Measurements from ENCODE around the gene MGAT1. TPM values are rescaled to one million over a fixed set of nuclear protein-coding genes. Genes with fewer than 3 reads are reported as not detected.
"Not testable (repeated sequence)": the region's sequence is repeated elsewhere in the genome, so short reads cannot be mapped to it uniquely, and the experiment has no call there.

Gene MGAT1
- total and polyA plus RNA-seq, 8 donors, result 52.8 to 656 (median 66.4) TPM

- H3K9me3 ChIP-seq, result peaks cover 0 to 7% (median 0%) of the 10 kb centered on the region in 4 donors
- intact Hi-C loops (cut with DNase I; ENCODE audit: low total_unique reads), result no loop called here
- H3K4me1 ChIP-seq, result peaks cover 23 to 43% (median 35%) of the 10 kb centered on the region in 4 donors
- WGBS, 5 donors, result 2 to 3% (median 3%) methylated on average over 67 to 80 of the region's 80 CpGs
- peak; percentile 89 to 94 for DNase-seq
- peaks cover 5 to 30% (median 25%) of the 10 kb centered on the region in 4 donors for H3K36me3 ChIP-seq
- TF ChIP-seq POLR2A (IDR thresholded peaks at IDR 0.05) (peak in 1 of 4 donors; percentile 58), EP300 (IDR thresholded peaks at IDR 0.05) (no peak), CTCF (IDR thresholded peaks at IDR 0.05) (peak in 2 of 7 experiments; percentile 28 to 39), POLR2AphosphoS5 (IDR thresholded peaks at IDR 0.05) (peak; percentile 65 to 88 (median 87))
- H3K4me3 ChIP-seq, result peak overlapping the region; percentile 66 to 92 (median 82)
- H3K27ac ChIP-seq, result peak overlapping the region; percentile 98 to 100 (median 99)
- H3K27me3 ChIP-seq, result no peaks in the 10 kb centered on the region
Measured at GRCh38 chr5:180831139-180832093, 28.8 kb upstream of the MGAT1 start.

- H3K4me3 ChIP-seq, result peak overlapping the region; percentile 66 to 92 (median 82)
- H3K36me3 ChIP-seq, result peaks cover 5 to 20% (median 15%) of the 10 kb centered on the region in 4 donors
- peak; percentile 74 to 81 for DNase-seq
- H3K27ac ChIP-seq, result peak overlapping the region; percentile 98 to 100 (median 99)
- no peaks in the 10 kb centered on the region for H3K27me3 ChIP-seq
- peaks cover 30 to 52% (median 44%) of the 10 kb centered on the region in 4 donors for H3K4me1 ChIP-seq
- 29 to 36% (median 29%) methylated on average over 28 to 35 of the region's 35 CpGs for WGBS, 5 donors
- intact Hi-C loops (cut with DNase I; ENCODE audit: low total_unique reads), result no loop called here
- H3K9me3 ChIP-seq, result peaks cover 0 to 7% (median 0%) of the 10 kb centered on the region in 4 donors
- TF ChIP-seq POLR2A (IDR thresholded peaks at IDR 0.05), result no peak
- no peak for TF ChIP-seq CTCF (IDR thresholded peaks at IDR 0.05)
- TF ChIP-seq EP300 (IDR thresholded peaks at IDR 0.05), result no peak
- peak in 2 of 3 donors; percentile 49 to 55 for TF ChIP-seq POLR2AphosphoS5 (IDR thresholded peaks at IDR 0.05)
Measured at GRCh38 chr5:180830253-180831138, 27.9 kb upstream of the MGAT1 start.

- TF ChIP-seq EP300 (IDR thresholded peaks at IDR 0.05) (no peak), POLR2AphosphoS5 (IDR thresholded peaks at IDR 0.05) (no peak), CTCF (IDR thresholded peaks at IDR 0.05) (no peak), POLR2A (IDR thresholded peaks at IDR 0.05) (no peak)
- Histone ChIP-seq H3K9me3 (peaks cover 0 to 7% (median 0%) of the 10 kb centered on the region in 4 donors), H3K4me1 (peaks cover 31 to 60% (median 51%) of the 10 kb centered on the region in 4 donors), H3K27ac (peak overlapping the region; percentile 98 to 100 (median 99)), H3K4me3 (peak overlapping the region; percentile 66 to 92 (median 82)), H3K27me3 (no peaks in the 10 kb centered on the region), H3K36me3 (peaks cover 0 to 13% (median 8%) of the 10 kb centered on the region in 4 donors)
- intact Hi-C loops (cut with DNase I; ENCODE audit: low total_unique reads), result no loop called here
- WGBS, 5 donors, result 96 to 100% (median 98%) methylated on average over 5 of the region's 5 CpGs
- no peak for DNase-seq
Measured at GRCh38 chr5:180829726-180830125, 27.1 kb upstream of the MGAT1 start.

- H3K36me3 ChIP-seq; H3K27me3 ChIP-seq; H3K4me3 ChIP-seq; intact Hi-C loops (cut with DNase I; ENCODE audit: low total_unique reads); DNase-seq; H3K9me3 ChIP-seq: not testable (repeated sequence)
- 80 to 89% (median 87%) methylated on average over 13 of the region's 13 CpGs for WGBS, 5 donors
- Histone ChIP-seq H3K27ac (peak overlapping the region; percentile 58 to 100 (median 99)), H3K4me1 (peaks cover 31 to 66% (median 54%) of the 10 kb centered on the region in 4 donors)
Measured at GRCh38 chr5:180828756-180829531, 26.3 kb upstream of the MGAT1 start.

GRCh38 chr5:180827374-180827773 is 24.8 kb upstream of the MGAT1 start:
- H3K27ac ChIP-seq, result peak overlapping the region in 4 of 5 donors; percentile 51 to 75 (median 62)
- H3K9me3 ChIP-seq; H3K27me3 ChIP-seq; H3K4me3 ChIP-seq; H3K36me3 ChIP-seq; DNase-seq; intact Hi-C loops (cut with DNase I; ENCODE audit: low total_unique reads): not testable (repeated sequence)
- WGBS, 5 donors, result 62 to 78% (median 73%) methylated on average over 7 of the region's 7 CpGs
- H3K4me1 ChIP-seq, result peaks cover 25 to 60% (median 44%) of the 10 kb centered on the region in 4 donors

Data from stomach (tissue), 9 donors.